Natural killer cell treated with Interleukin-12 subunit alpha and Interleukin-12 subunit beta and Interleukin-15 and Interleukin-18, amount 100 ng/mL, for 72 hours (primary cell): ENCODE measurements around the gene FHOD1. TPM values are rescaled to one million over a fixed set of nuclear protein-coding genes. Genes with fewer than 3 reads are reported as not detected.

Experiments used
- ATAC-seq, 2 donors: fragments of 150-1000 bp; cut with Tn5 transposase in 1 of 2; sonication (Bioruptor Pico), chemical (Tn5 transposase) in 1 of 2; 2 replicates each; pipeline ENCODE4 v1.10.0; 2021
- DNase-seq: peaks from one replicate; pipeline ENCODE4 v3.0.0; 2022; ENCODE audit warnings: low spot score
- H3K27ac Mint-ChIP-seq, 2 donors: 1 replicate in 1 of 2; 2 replicates in 1 of 2; pipeline ENCODE4 v1.8.0; 2022; ENCODE audit warnings: mixed read lengths in 2 of 2, mild to moderate bottlenecking in 1 of 2, moderate library complexity in 1 of 2
- H3K27me3 Mint-ChIP-seq, 2 donors: 1 replicate in 1 of 2; 2 replicates in 1 of 2; pipeline ENCODE4 v1.8.0; 2022; ENCODE audit warnings: mixed read lengths in 2 of 2
- H3K36me3 Mint-ChIP-seq: one replicate; pipeline ENCODE4 v1.8.0; 2022; ENCODE audit warnings: mixed read lengths
- H3K4me1 Mint-ChIP-seq, 2 donors: 1 replicate in 1 of 2; 2 replicates in 1 of 2; pipeline ENCODE4 v1.8.0; 2022; ENCODE audit warnings: low read depth in 2 of 2, mixed read lengths in 2 of 2, mild to moderate bottlenecking in 1 of 2
- H3K4me3 Mint-ChIP-seq: one replicate; pipeline ENCODE4 v1.8.0; 2022; ENCODE audit warnings: mixed read lengths
- H3K9me3 Mint-ChIP-seq: 2 replicates; pipeline ENCODE4 v1.8.0; 2022; ENCODE audit warnings: mixed read lengths
- total RNA-seq, 2 donors: library from RNA; stranded (reverse); gene quantifications; one replicate each; pipeline ENCODE4 v1.2.3, GENCODE V29; 2022

The FHOD1 gene
- total RNA-seq, 2 donors from 2014 or later = 156 to 160 TPM

- ATAC-seq = no peak
- Mint-ChIP-seq H3K4me1 (peaks cover 12 to 13% of the 10 kb centered on the region in 2 donors), H3K27ac (no peak overlapping the region), H3K9me3 (no peaks in the 10 kb centered on the region), H3K27me3 (peaks cover 0 to 5% of the 10 kb centered on the region in 2 donors), H3K36me3 (no peaks in the 10 kb centered on the region), H3K4me3 (no peak overlapping the region)
- DNase-seq = no peak
Observed at GRCh38 chr16:67186550-67186950, 60.7 kb downstream of the FHOD1 start.

- DNase-seq (no peak), ATAC-seq (no peak)
- Mint-ChIP-seq H3K9me3 (no peaks in the 10 kb centered on the region), H3K4me3 (peak overlapping the region; percentile 85), H3K27me3 (peaks cover 0 to 5% of the 10 kb centered on the region in 2 donors), H3K36me3 (no peaks in the 10 kb centered on the region), H3K4me1 (peaks cover 8% of the 10 kb centered on the region in 2 donors), H3K27ac (peak overlapping the region; percentile 19 to 80)
Observed at GRCh38 chr16:67185651-67186134, 61.6 kb downstream of the FHOD1 start.

DNA sequence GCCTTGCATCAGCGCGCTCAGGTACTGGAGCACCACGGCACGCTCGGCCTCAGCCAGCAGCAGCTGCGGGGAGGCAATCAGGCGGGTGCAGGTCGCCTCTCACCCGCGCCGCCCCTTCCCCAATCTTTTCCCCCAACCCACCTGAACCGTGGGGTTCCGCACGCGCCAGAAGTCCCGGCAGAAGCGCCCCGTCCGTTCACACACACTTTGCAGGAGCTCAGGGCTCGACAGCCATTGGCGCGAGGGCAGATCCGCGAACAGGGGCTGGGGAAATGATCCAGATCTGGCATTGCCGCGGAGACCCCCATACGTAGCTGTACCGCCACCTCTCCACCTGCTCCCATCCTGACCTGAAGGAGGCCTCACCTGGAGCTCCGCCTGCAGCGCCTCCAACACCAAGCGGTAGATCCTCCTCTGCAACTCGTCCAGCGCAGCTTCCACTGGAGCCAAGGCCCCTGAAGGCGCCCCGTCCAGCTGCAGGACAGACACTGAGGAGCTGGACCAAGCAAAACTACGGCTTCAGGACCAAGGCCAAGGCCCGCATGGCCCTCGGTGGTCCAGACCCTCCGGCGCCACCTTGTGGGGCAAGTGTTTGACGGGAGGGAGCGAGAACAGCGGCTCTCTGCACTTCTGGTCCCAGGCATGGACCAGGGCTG, 62.2 kb downstream of the FHOD1 start:
- peak; percentile 41 to 43 for ATAC-seq
- peaks cover 0 to 5% of the 10 kb centered on the region in 2 donors for H3K27me3 Mint-ChIP-seq
- peaks cover 8% of the 10 kb centered on the region in 2 donors for H3K4me1 Mint-ChIP-seq
- peak overlapping the region; percentile 19 to 80 for H3K27ac Mint-ChIP-seq
- no peaks in the 10 kb centered on the region for H3K9me3 Mint-ChIP-seq
- DNase-seq = peak; percentile 86
- H3K4me3 Mint-ChIP-seq = peak overlapping the region; percentile 85
- H3K36me3 Mint-ChIP-seq = no peaks in the 10 kb centered on the region

GRCh38 chr16:67184453-67184994, 62.8 kb downstream of the FHOD1 start:
- H3K27ac Mint-ChIP-seq = no peak overlapping the region
- H3K4me3 Mint-ChIP-seq = peak overlapping the region; percentile 85
- DNase-seq (no peak), ATAC-seq (no peak)
- H3K9me3 Mint-ChIP-seq = no peaks in the 10 kb centered on the region
- H3K36me3 Mint-ChIP-seq = no peaks in the 10 kb centered on the region
- H3K27me3 Mint-ChIP-seq = peaks cover 0 to 5% of the 10 kb centered on the region in 2 donors
- H3K4me1 Mint-ChIP-seq = peaks cover 8% of the 10 kb centered on the region in 2 donors

DNA sequence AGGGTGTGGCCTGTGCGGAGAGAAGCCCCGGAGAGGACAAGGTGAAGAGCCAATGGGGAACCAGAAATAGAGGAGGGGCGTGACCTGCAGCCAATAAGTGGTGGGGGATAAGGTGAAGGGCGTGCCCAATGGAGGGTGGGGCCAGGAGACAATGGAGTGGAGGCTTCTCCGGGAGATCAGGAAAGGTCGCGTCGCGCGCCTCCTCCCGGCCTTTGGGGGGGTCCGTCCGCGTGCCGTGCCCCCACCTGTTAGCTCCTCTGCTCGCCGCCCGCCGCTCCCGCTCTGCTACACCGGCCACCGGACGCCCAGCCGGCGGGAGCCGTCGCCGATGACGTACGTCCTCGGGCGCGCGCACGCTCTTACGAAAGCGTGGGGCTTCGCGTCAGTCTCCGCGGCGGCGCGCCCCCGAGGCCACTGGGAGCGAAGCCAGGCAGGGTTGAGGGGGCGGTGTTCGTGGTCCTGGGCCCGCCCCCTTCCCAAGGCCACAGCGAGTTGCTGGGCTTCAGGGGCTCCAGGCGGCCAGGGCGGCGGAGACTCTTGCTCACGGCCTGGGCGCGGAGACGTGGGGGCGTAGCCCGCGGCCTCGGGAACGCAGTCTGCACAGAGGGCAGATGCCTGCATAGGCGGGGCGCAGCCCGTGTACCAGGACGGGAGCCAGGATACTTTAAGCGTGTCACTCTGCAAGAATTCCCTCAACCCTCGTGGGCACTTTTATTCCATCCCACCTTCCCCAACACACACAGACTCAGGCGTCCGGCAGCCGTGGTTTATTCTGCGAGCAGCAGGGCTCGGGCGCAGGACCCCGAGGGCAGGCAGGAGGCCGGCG, 63.4 kb downstream of the FHOD1 start, which contains the start of gene MATCAP1:
MATCAP1 (minus strand) TSS at position 337 of the 826 bp plus-strand sequence. CDS start 3,353 bp downstream, outside the sequence.
- DNase-seq (peak; percentile 95), ATAC-seq (peak; percentile 97)
- H3K9me3 Mint-ChIP-seq = no peaks in the 10 kb centered on the region
- H3K27me3 Mint-ChIP-seq = peaks cover 0 to 5% of the 10 kb centered on the region in 2 donors
- no peak within 1 kb of the TSS for H3K27ac Mint-ChIP-seq
- peaks cover 10% of the 10 kb centered on the region in 2 donors for H3K4me1 Mint-ChIP-seq
- H3K4me3 Mint-ChIP-seq = peak within 1 kb of the TSS; percentile 85
- no peaks in the 10 kb centered on the region for H3K36me3 Mint-ChIP-seq

- Mint-ChIP-seq H3K27me3 (peaks cover 0 to 5% of the 10 kb centered on the region in 2 donors), H3K27ac (no peak overlapping the region), H3K4me1 (peaks cover 14% of the 10 kb centered on the region in 2 donors), H3K36me3 (no peaks in the 10 kb centered on the region), H3K4me3 (no peak overlapping the region), H3K9me3 (no peaks in the 10 kb centered on the region)
- ATAC-seq (no peak), DNase-seq (no peak)
Observed at GRCh38 chr16:67183284-67183626, 64.0 kb downstream of the FHOD1 start.

- ATAC-seq (no peak), DNase-seq (no peak)
- no peaks in the 10 kb centered on the region for H3K36me3 Mint-ChIP-seq
- peaks cover 20% of the 10 kb centered on the region in 2 donors for H3K4me1 Mint-ChIP-seq
- H3K27ac Mint-ChIP-seq = no peak overlapping the region
- H3K27me3 Mint-ChIP-seq = peaks cover 5 to 10% of the 10 kb centered on the region in 2 donors
- no peaks in the 10 kb centered on the region for H3K9me3 Mint-ChIP-seq
- H3K4me3 Mint-ChIP-seq = no peak overlapping the region
Observed at GRCh38 chr16:67182288-67182687, 65.0 kb downstream of the FHOD1 start.

- no peak overlapping the region for H3K4me3 Mint-ChIP-seq
- no peak for DNase-seq
- no peaks in the 10 kb centered on the region for H3K36me3 Mint-ChIP-seq
- no peak for ATAC-seq
- no peaks in the 10 kb centered on the region for H3K9me3 Mint-ChIP-seq
- H3K27me3 Mint-ChIP-seq = peaks cover 7 to 14% of the 10 kb centered on the region in 2 donors
- H3K4me1 Mint-ChIP-seq = peaks cover 23 to 24% of the 10 kb centered on the region in 2 donors
- H3K27ac Mint-ChIP-seq = no peak overlapping the region
Observed at GRCh38 chr16:67181346-67181745, 65.9 kb downstream of the FHOD1 start.

DNA sequence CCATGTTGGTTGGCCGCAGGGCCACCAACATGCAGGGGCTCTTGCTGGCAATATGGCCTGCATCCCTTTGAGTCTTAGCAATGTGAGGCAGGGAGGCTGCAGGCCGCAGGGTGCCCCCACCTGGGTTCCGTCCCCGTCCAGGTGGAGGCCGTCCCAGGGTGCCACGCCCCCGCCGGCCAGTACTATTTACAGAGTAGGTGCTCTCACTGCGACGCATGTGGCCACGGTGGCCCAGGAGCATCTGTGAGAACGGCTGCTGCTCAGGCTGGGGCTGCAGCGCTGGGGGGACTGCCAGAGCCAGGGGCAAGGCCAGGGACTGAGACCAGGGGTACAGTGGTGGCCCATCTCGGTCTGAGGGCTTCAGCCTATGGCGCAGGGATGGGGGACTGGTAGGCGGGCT, 67.1 kb downstream of the FHOD1 start:
- Mint-ChIP-seq H3K27me3 (peaks cover 7 to 9% of the 10 kb centered on the region in 2 donors), H3K4me3 (no peak overlapping the region), H3K27ac (no peak overlapping the region), H3K4me1 (peaks cover 17 to 21% of the 10 kb centered on the region in 2 donors), H3K36me3 (no peaks in the 10 kb centered on the region), H3K9me3 (no peaks in the 10 kb centered on the region)
- DNase-seq = no peak
- ATAC-seq = no peak

DNA sequence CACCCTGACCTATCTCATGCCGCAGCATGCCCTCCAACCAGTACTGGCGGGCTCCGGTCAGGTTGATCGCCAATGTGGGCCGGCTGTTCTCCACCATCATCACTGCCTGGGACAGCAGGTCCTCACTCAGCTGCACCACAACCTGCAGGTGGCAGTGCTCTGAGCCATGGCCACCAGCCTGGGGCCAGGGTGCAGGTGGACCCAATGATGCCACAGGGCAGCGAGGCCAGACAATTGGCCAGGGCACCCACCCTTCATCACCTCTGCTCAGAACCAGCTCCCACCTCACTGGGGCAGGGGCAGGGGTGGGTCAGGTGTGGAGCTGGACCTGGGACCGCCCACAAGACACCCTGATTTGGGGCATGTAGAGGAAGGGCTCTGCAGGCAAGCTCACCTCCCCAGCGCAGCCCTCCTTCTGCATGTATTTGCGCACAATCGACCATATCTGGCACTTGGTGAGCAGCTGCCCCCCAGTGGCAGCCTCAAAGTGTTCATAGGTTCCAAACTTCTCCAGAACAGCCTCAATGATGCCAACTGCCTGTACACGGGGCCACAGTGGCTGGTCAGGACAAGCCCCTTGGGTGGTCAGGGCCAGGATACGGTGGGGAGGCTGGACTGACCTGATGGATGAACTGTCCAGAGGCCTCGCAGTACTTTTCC, 67.7 kb downstream of the FHOD1 start:
- no peaks in the 10 kb centered on the region for H3K9me3 Mint-ChIP-seq
- H3K4me1 Mint-ChIP-seq = peaks cover 15 to 19% of the 10 kb centered on the region in 2 donors
- ATAC-seq (no peak), DNase-seq (no peak)
- no peak overlapping the region for H3K27ac Mint-ChIP-seq
- peaks cover 7 to 9% of the 10 kb centered on the region in 2 donors for H3K27me3 Mint-ChIP-seq
- H3K4me3 Mint-ChIP-seq = no peak overlapping the region
- H3K36me3 Mint-ChIP-seq = no peaks in the 10 kb centered on the region

Other genes starting within 250 kb of the FHOD1 start
- gene CBFB, start 218.3 kb downstream of the FHOD1 start, total RNA-seq = 100 to 1,000 TPM; 128 to 161 TPM
- 10 to 100 TPM; 14.3 to 26.7 TPM for gene PHAF1, start 137.5 kb downstream of the FHOD1 start, total RNA-seq
- 1 to 10 TPM; 3.3 to 3.8 TPM for gene B3GNT9, start 96.5 kb downstream of the FHOD1 start, total RNA-seq
- 10 to 100 TPM; 38.5 to 51.2 TPM for gene TRADD, start 87.6 kb downstream of the FHOD1 start, total RNA-seq
- 10 to 100 TPM; 15.3 to 16.8 TPM for gene FBXL8, start 87.5 kb downstream of the FHOD1 start, total RNA-seq
- gene HSF4, start 82.7 kb downstream of the FHOD1 start, total RNA-seq = 10 to 100 TPM; 17.2 to 19.4 TPM
- 10 to 100 TPM; 10.5 to 20.1 TPM for gene NOL3, start 76.9 kb downstream of the FHOD1 start, total RNA-seq
- 10 to 100 TPM; 33.2 to 33.8 TPM for gene MATCAP1, start 63.5 kb downstream of the FHOD1 start, total RNA-seq
- under 1 TPM in 1 of 2 donors, not detected in 1; 0.38 TPM for gene EXOC3L1, start 57.3 kb downstream of the FHOD1 start, total RNA-seq
- 100 to 1,000 TPM; 110 to 188 TPM for gene E2F4, start 55.3 kb downstream of the FHOD1 start, total RNA-seq
- gene ELMO3, start 48.4 kb downstream of the FHOD1 start, total RNA-seq = 10 to 100 TPM in 1 of 2 donors, 1 to 10 TPM in 1; 3.6 to 13.9 TPM
- 10 to 100 TPM; 55.1 to 56.1 TPM for gene TMEM208, start 20.4 kb downstream of the FHOD1 start, total RNA-seq
- 1 to 10 TPM; 1.4 to 5.9 TPM for gene SLC9A5, start 1.5 kb upstream of the FHOD1 start, total RNA-seq
- gene PLEKHG4, start 32.1 kb upstream of the FHOD1 start, total RNA-seq = 1 to 10 TPM; 5.8 to 8.7 TPM
- gene KCTD19, start 79.3 kb upstream of the FHOD1 start, total RNA-seq = under 1 TPM in 1 of 2 donors, not detected in 1; 0.67 TPM
- gene LRRC36, start 79.3 kb upstream of the FHOD1 start, total RNA-seq = under 1 TPM in 1 of 2 donors, not detected in 1; 0.61 TPM
- under 1 TPM in 1 of 2 donors, not detected in 1; 0.31 TPM for gene TPPP3, start 146.0 kb upstream of the FHOD1 start, total RNA-seq
- 1 to 10 TPM; 1.6 to 2.0 TPM for gene ZDHHC1, start 169.0 kb upstream of the FHOD1 start, total RNA-seq
- not detected for gene HSD11B2, start 183.6 kb upstream of the FHOD1 start, total RNA-seq
- 10 to 100 TPM; 66.9 to 85.5 TPM for gene ATP6V0D1, start 233.7 kb upstream of the FHOD1 start, total RNA-seq
- not detected for gene AGRP, start 236.1 kb upstream of the FHOD1 start, total RNA-seq